K562 (cell line): ENCODE measurements around the gene OPCML. TPM values are rescaled to one million over a fixed set of nuclear protein-coding genes. Genes with fewer than 3 reads are reported as not detected.

ENCODE experiments used
- ATAC-seq: fragments of 200-7000 bp; cut with Tn5 transposase; 3 replicates; pipeline ENCODE4 v1.9.1; 2020; ENCODE audit warnings: moderate library complexity
- BruUV-seq: library from RNA; stranded (reverse); fragments of 400-500 nt; replicated peaks from 2 replicates; lab custom pipeline; 2021; lab: Mats Ljungman, UMichigan
- CTCF ChIA-PET: fragments of 300-600 bp; formaldehyde crosslinking; extraction: SDS; loops from one replicate; lab custom pipeline; 2021; ENCODE audit warnings: low intra/inter-chr PET ratio; lab: Yijun Ruan, JAX
- POLR2A ChIA-PET: fragments of 300-600, 350-650 bp; sonication (Branson Sonifier 250); formaldehyde crosslinking; extraction: SDS; loops from one replicate; lab custom pipeline; 2021; ENCODE audit warnings: antibody characterized with exemption, inconsistent platforms; lab: Yijun Ruan, JAX
- DNase-seq, 4 experiments: peaks; one replicate each; pipeline versions ENCODE4 v3.0.0 to v3.0.0-alpha.2; 2011 to 2018; ENCODE audit warnings: low spot score in 3 of 4, mixed read lengths in 3 of 4; ENCODE audit errors: extremely low read depth in 1 of 4
- FAIRE-seq: peaks from 2 replicates; lab custom pipeline; 2011; peaks lifted over from hg19 to GRCh38; lab: Jason Lieb, UNC
- H2AFZ ChIP-seq: 2 replicates; pipeline ENCODE4 v1.6.0; 2011; ENCODE audit warnings: low read depth, low read length, control low read depth, inconsistent platforms
- H3K27ac ChIP-seq: fragments of 200-600 bp; 3 replicates; pipeline ENCODE4 v1.8.0; 2011; ENCODE audit warnings: low read depth, mild to moderate bottlenecking, control low read depth, inconsistent platforms, low read length, moderate library complexity, mixed read lengths; ENCODE audit errors: extremely low read depth
- H3K27me3 ChIP-seq, 2 experiments: fragments of 300-600 bp in 1 of 2; 2 replicates in 1 of 2; 3 replicates in 1 of 2; pipeline versions ENCODE4 v1.6.0 to v1.8.0; 2011; ENCODE audit warnings: inconsistent platforms in 2 of 2, low read length in 2 of 2, mild to moderate bottlenecking in 1 of 2, mixed read lengths in 1 of 2, moderate library complexity in 1 of 2; ENCODE audit not compliant: control insufficient read depth in 2 of 2, insufficient read depth in 2 of 2
- H3K36me3 ChIP-seq: fragments of 300-600 bp; 3 replicates; pipeline ENCODE4 v1.8.0; 2011; ENCODE audit warnings: mild to moderate bottlenecking, low read length, inconsistent platforms; ENCODE audit not compliant: control insufficient read depth, insufficient read depth
- H3K4me1 ChIP-seq, 2 experiments: fragments of 200-600 bp in 1 of 2; replicated peaks in 1 of 2; 2 replicates in 1 of 2; 3 replicates in 1 of 2; pipeline versions ENCODE4 v1.5.1 to v1.8.0; 2011; ENCODE audit warnings: inconsistent platforms in 2 of 2, low read length in 2 of 2, mild to moderate bottlenecking in 1 of 2, mixed read lengths in 1 of 2, moderate library complexity in 1 of 2; ENCODE audit not compliant: control insufficient read depth in 2 of 2, insufficient read depth in 2 of 2
- H3K4me2 ChIP-seq: 2 replicates; pipeline ENCODE4 v1.6.1; 2011; ENCODE audit warnings: low read length, control low read depth, inconsistent platforms, mixed read lengths; ENCODE audit not compliant: insufficient read depth
- H3K4me3 ChIP-seq: fragments of 200-600 bp; sonication (generic), shearing (Covaris generic); 2 replicates; pipeline ENCODE4 v1.5.1; 2016; ENCODE audit warnings: control low read depth, inconsistent platforms
- H3K79me2 ChIP-seq: fragments of 200-600 bp; 3 replicates; pipeline ENCODE4 v1.8.0; 2011; ENCODE audit warnings: low read length, inconsistent platforms; ENCODE audit not compliant: control insufficient read depth, insufficient read depth
- H3K9ac ChIP-seq, 2 experiments: 2 replicates each; pipeline versions ENCODE4 v1.6.0 to v1.6.1; 2011; ENCODE audit warnings: low read depth in 2 of 2, low read length in 2 of 2, control low read depth in 1 of 2, inconsistent platforms in 1 of 2, mild to moderate bottlenecking in 1 of 2, mixed read lengths in 1 of 2; ENCODE audit not compliant: insufficient read depth in 1 of 2
- H3K9me1 ChIP-seq: one replicate; pipeline ENCODE4 v1.6.0; 2011; ENCODE audit warnings: inconsistent platforms, mild to moderate bottlenecking, low read length, moderate library complexity; ENCODE audit not compliant: control insufficient read depth, insufficient read depth
- H3K9me3 ChIP-seq: replicated peaks from 2 replicates; pipeline ENCODE4 v1.5.1; 2011; ENCODE audit warnings: low read depth, low read length, inconsistent platforms; ENCODE audit not compliant: control insufficient read depth, insufficient read depth
- H4K20me1 ChIP-seq: replicated peaks from 2 replicates; pipeline ENCODE4 v1.6.1; 2011; ENCODE audit warnings: low read length, inconsistent platforms, mixed read lengths; ENCODE audit not compliant: control insufficient read depth, insufficient read depth
- CHCHD3 ChIP-seq: fragments of 250-450 bp; sonication (Bioruptor Pico); IDR thresholded peaks from 2 replicates; pipeline ENCODE4 v2.1.2; 2022; ENCODE audit warnings: mild to moderate bottlenecking
- CREM ChIP-seq: IDR thresholded peaks from 2 replicates; pipeline ENCODE4 v1.6.1; 2014; ENCODE audit warnings: antibody characterized with exemption, low read depth
- CTBP1 ChIP-seq: fragments of 450-650 bp; IDR thresholded peaks from 2 replicates; pipeline ENCODE4 v1.6.1; 2016; ENCODE audit warnings: borderline replicate concordance
- HNRNPH1 ChIP-seq: fragments of 200-400 bp; formaldehyde crosslinking; optimal IDR thresholded peaks from 2 replicates; pipeline ENCODE3; 2017; ENCODE audit warnings: low read depth, mild to moderate bottlenecking, low read length, moderate library complexity
- JUN ChIP-seq, 2 experiments: sonication (generic) in 1 of 2; formaldehyde crosslinking in 1 of 2; IDR thresholded peaks; 2 replicates each; pipeline versions ENCODE4 v1.6.1 to v1.8.0; 2012 to 2022; ENCODE audit warnings: borderline replicate concordance in 2 of 2, mild to moderate bottlenecking in 2 of 2, improper control_type of control experiment in 1 of 2, low read depth in 1 of 2, low read length in 1 of 2, missing genetic modification reagents in 1 of 2
- NCOA1 ChIP-seq: fragments of 450-650 bp; IDR thresholded peaks from 2 replicates; pipeline ENCODE4 v1.6.1; 2016; ENCODE audit warnings: low read depth
- PHF8 ChIP-seq: fragments of 200-600 bp; sonication (generic); IDR thresholded peaks from 2 replicates; pipeline ENCODE4 v1.6.1; 2012; ENCODE audit warnings: mixed run types, mild to moderate bottlenecking, inconsistent platforms, low read length, moderate library complexity, borderline replicate concordance
- SAP30 ChIP-seq: fragments of 200-600 bp; sonication (generic); IDR thresholded peaks from 2 replicates; pipeline ENCODE4 v1.6.1; 2012; ENCODE audit warnings: borderline replicate concordance, low read depth, mild to moderate bottlenecking, moderate library complexity, low read length, control low read depth, inconsistent platforms; ENCODE audit not compliant: insufficient read depth, poor library complexity, severe bottlenecking
- SRF ChIP-seq, 2 experiments: fragments of 250-450, 450-650 bp in 1 of 2; sonication (Bioruptor Pico) in 1 of 2; sonication (generic) in 1 of 2; formaldehyde crosslinking; IDR thresholded peaks; 2 replicates each; pipeline versions ENCODE4 v1.5.0 to v1.5.1; 2020 to 2022; ENCODE audit warnings: mild to moderate bottlenecking in 1 of 2, missing genetic modification reagents in 1 of 2
- TEAD4 ChIP-seq, 2 experiments: sonication (generic) in 1 of 2; formaldehyde crosslinking in 1 of 2; IDR thresholded peaks; 2 replicates each; pipeline versions ENCODE4 v1.6.1 to v1.8.0; 2012 to 2022; ENCODE audit warnings: borderline replicate concordance in 1 of 2, inconsistent platforms in 1 of 2, low read length in 1 of 2, mild to moderate bottlenecking in 1 of 2, missing genetic modification reagents in 1 of 2
- ZBTB33 ChIP-seq: sonication (generic); formaldehyde crosslinking; IDR thresholded peaks from 2 replicates; pipeline ENCODE4 v1.8.1; 2023; ENCODE audit warnings: mild to moderate bottlenecking, missing genetic modification reagents
- ZNF224 ChIP-seq: sonication (generic); formaldehyde crosslinking; IDR thresholded peaks from 2 replicates; pipeline ENCODE4 v1.8.0; 2022; ENCODE audit warnings: mild to moderate bottlenecking, missing genetic modification reagents
- ZNF23 ChIP-seq: fragments of 250-450 bp; sonication (Bioruptor Pico); IDR thresholded peaks from 2 replicates; pipeline ENCODE4 v1.4.0; 2020; ENCODE audit warnings: mild to moderate bottlenecking
- ZNF699 ChIP-seq: fragments of 250-450 bp; sonication (Bioruptor Pico); IDR thresholded peaks from 2 replicates; pipeline ENCODE4 v1.8.0; 2021; ENCODE audit warnings: mild to moderate bottlenecking, moderate library complexity; ENCODE audit not compliant: insufficient replicate concordance
- WGBS: fragments of 100-300 bp; shearing (Covaris generic); methylation state at CpG from one replicate; pipeline ENCODE4 v1.1.6; 2016; ENCODE audit warnings: low coverage, mixed read lengths; ENCODE audit not compliant: insufficient coverage; ENCODE audit errors: missing lambda C conversion rate; 5-methylcytosine and 5-hydroxymethylcytosine counted together
- in situ Hi-C: fragments of 300-500 bp; cut with MboI; formaldehyde crosslinking; loops from 4 replicates; pipeline ENCODE4 v1.15.0; 2018; ENCODE audit warnings: inconsistent platforms, mixed read lengths
- intact Hi-C: fragments of 100-400 bp; cut with micrococcal nuclease; formaldehyde crosslinking; loops from 2 replicates; pipeline ENCODE4 v1.14.2; 2022
- polyA plus RNA-seq, 8 experiments: library from polyadenylated mRNA; depleted of rRNA in 4 of 8; stranded (reverse) in 5 of 8; unstranded in 3 of 8; fragments of >200 nt; fragmentation: Nextera tagmentation in 2 of 8; fragmentation: Illumina TruSeq in 1 of 8; extraction: Ambion mirVana in 2 of 8; extraction: Trizol in 1 of 8; gene quantifications; 2 replicates each; pipeline versions ENCODE4 v1.2.1 to v1.2.3, GENCODE V29; 2011 to 2014; ENCODE audit warnings: inconsistent platforms in 1 of 8, missing spikeins in 1 of 8
- total RNA-seq, 7 experiments: library from RNA; depleted of rRNA in 6 of 7; stranded (reverse); fragments of >200 nt in 6 of 7; fragmentation: Illumina TruSeq in 2 of 7; extraction: Trizol in 2 of 7; gene quantifications; 2 replicates each; pipeline versions ENCODE4 v1.2.1 to v1.2.3, GENCODE V29; 2011 to 2021; ENCODE audit warnings: low replicate concordance in 1 of 7

Gene OPCML
- total and polyA plus RNA-seq, 9 of the 15 experiments (the other 6 are each of a cell fraction or from before 2014, with no cell fraction given), result not detected

- Histone ChIP-seq H3K4me2 (no peak overlapping the region), H3K27ac (no peak overlapping the region), H3K9me1 (no peaks in the 10 kb centered on the region), H3K79me2 (no peaks in the 10 kb centered on the region), H3K36me3 (no peaks in the 10 kb centered on the region), H2AFZ (no peak overlapping the region), H3K4me1 (no peaks in the 10 kb centered on the region), H4K20me1 (no peaks in the 10 kb centered on the region), H3K4me3 (no peak overlapping the region), H3K27me3 (no peaks in the 10 kb centered on the region), H3K9me3 (no peaks in the 10 kb centered on the region), H3K9ac (no peak overlapping the region)
- in situ Hi-C loops (no loop called here), intact Hi-C loops (no loop called here)
- WGBS, result 2% methylated on average over 8 of the region's 8 CpGs
- no TSS peak for BruUV-seq
- no peak for TF ChIP-seq ZBTB33 (CRISPR knock-in tag)
- ChIA-PET POLR2A (no interaction called here), CTCF (no interaction called here)
- no peak for FAIRE-seq
- no peak for DNase-seq
- ATAC-seq, result no peak
Measured at GRCh38 chr11:133212201-133212600, 320.1 kb downstream of the OPCML start.

- H2AFZ ChIP-seq, result no peak overlapping the region
- H3K79me2 ChIP-seq, result no peaks in the 10 kb centered on the region
- no peak overlapping the region for H3K9ac ChIP-seq
- H3K4me3 ChIP-seq, result no peak overlapping the region
- TF ChIP-seq JUN (IDR thresholded peaks at IDR 0.05; ENCODE audit: borderline replicate concordance, low read depth, low read length) (no peak), JUN (CRISPR knock-in tag; IDR thresholded peaks at IDR 0.05; ENCODE audit: borderline replicate concordance) (no peak), ZNF23 (CRISPR knock-in tag) (no peak), SRF (CRISPR knock-in tag; IDR thresholded peaks at IDR 0.05) (no peak), SAP30 (no peak), HNRNPH1 (no peak), NCOA1 (no peak), CREM (no peak), PHF8 (no peak), CHCHD3 (CRISPR knock-in tag) (no peak), CTBP1 (no peak), ZNF699 (CRISPR knock-in tag) (no peak), ZNF224 (CRISPR knock-in tag) (no peak), TEAD4 (IDR thresholded peaks at IDR 0.05; ENCODE audit: low read length) (no peak), TEAD4 (CRISPR knock-in tag; IDR thresholded peaks at IDR 0.05; ENCODE audit: borderline replicate concordance) (no peak)
- H3K4me2 ChIP-seq, result no peak overlapping the region
- H3K4me1 ChIP-seq, result no peaks in the 10 kb centered on the region
- DNase-seq (no peak), ATAC-seq (no peak), FAIRE-seq (no peak)
- H3K27me3 ChIP-seq, result no peaks in the 10 kb centered on the region
- H3K27ac ChIP-seq, result no peak overlapping the region
- ChIA-PET POLR2A (no interaction called here), CTCF (no interaction called here)
- intact Hi-C loops, result no loop called here
- no peaks in the 10 kb centered on the region for H4K20me1 ChIP-seq
- in situ Hi-C loops, result no loop called here
- H3K9me1 ChIP-seq, result no peaks in the 10 kb centered on the region
- BruUV-seq, result no TSS peak
- 0% methylated on average over 5 of the region's 5 CpGs for WGBS
- no peaks in the 10 kb centered on the region for H3K9me3 ChIP-seq
- no peaks in the 10 kb centered on the region for H3K36me3 ChIP-seq
Measured at GRCh38 chr11:133207995-133208394, 324.3 kb downstream of the OPCML start.
